Lower leg skin (tissue), 4 donors: Measurements from ENCODE around the gene TBX15. TPM values are rescaled to one million over a fixed set of nuclear protein-coding genes. Genes with fewer than 3 reads are reported as not detected.
A peak's percentile ranks its signal among the peaks of the same experiment; 100 is the strongest.

Source experiments
- DNase-seq, 2 donors: peaks; one replicate each; pipeline ENCODE4 v3.0.0-alpha.2; 2019; ENCODE audit warnings: low spot score in 2 of 2
- H3K4me3 ChIP-seq: fragments of 200-600 bp; sonication (generic); 2 replicates; pipeline ENCODE4 v1.5.1; 2017; ENCODE audit warnings: mild to moderate bottlenecking, low read depth; ENCODE audit not compliant: poor library complexity, severe bottlenecking
- CTCF ChIP-seq, 3 donors: fragments of 450-650 bp; IDR thresholded peaks; one replicate each; pipeline ENCODE4 v1.5.1; 2016; ENCODE audit warnings: antibody characterized with exemption in 3 of 3, mild to moderate bottlenecking in 3 of 3, moderate library complexity in 2 of 3
- POLR2A ChIP-seq, 2 donors: fragments of 450-650 bp; IDR thresholded peaks; one replicate each; pipeline ENCODE4 v1.6.1; 2016 to 2017; ENCODE audit warnings: antibody characterized with exemption in 2 of 2, mild to moderate bottlenecking in 1 of 2, moderate library complexity in 1 of 2
- WGBS, 2 donors: methylation state at CpG; one replicate each; pipeline ENCODE4 v1.1.5; 2018; 5-methylcytosine and 5-hydroxymethylcytosine counted together
- intact Hi-C: fragments of 100-400 bp; cut with DNase I; formaldehyde crosslinking; loops from one replicate; pipeline ENCODE4 v1.15.0; 2023; ENCODE audit warnings: low total_unique reads
- total RNA-seq, 4 donors: library from RNA; depleted of rRNA; stranded (reverse); fragments of >200 nt; gene quantifications; one replicate each; pipeline ENCODE4 v1.1.0, GENCODE V29; 2016

Gene TBX15
- total RNA-seq, 4 donors from 2014 or later: 4.7 to 17.0 (median 5.9) TPM

DNA sequence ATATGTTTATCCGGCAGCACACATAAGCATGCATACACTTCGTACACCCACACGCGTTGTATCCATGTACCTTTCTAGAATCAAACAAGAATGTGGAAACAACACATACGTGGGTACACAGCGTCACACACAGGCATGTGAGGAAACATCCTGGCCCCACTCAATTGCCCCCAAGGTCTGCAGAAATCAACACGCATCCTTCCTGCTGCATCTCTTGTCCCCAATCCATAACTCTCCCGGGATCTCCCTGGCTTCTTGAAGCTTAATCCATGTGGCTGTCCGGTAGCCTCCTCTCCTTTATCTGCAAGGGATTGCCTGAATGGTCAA, 5.5 kb upstream of the TBX15 start:
- 37 to 41% methylated on average over 9 of the region's 9 CpGs for WGBS, 2 donors
- peak in 1 of 2 donors; percentile 74 for DNase-seq
- no peak for TF ChIP-seq POLR2A (IDR thresholded peaks at IDR 0.05)
- TF ChIP-seq CTCF (IDR thresholded peaks at IDR 0.05): no peak
- H3K4me3 ChIP-seq: no peak overlapping the region
- intact Hi-C loops: no loop called here

DNA sequence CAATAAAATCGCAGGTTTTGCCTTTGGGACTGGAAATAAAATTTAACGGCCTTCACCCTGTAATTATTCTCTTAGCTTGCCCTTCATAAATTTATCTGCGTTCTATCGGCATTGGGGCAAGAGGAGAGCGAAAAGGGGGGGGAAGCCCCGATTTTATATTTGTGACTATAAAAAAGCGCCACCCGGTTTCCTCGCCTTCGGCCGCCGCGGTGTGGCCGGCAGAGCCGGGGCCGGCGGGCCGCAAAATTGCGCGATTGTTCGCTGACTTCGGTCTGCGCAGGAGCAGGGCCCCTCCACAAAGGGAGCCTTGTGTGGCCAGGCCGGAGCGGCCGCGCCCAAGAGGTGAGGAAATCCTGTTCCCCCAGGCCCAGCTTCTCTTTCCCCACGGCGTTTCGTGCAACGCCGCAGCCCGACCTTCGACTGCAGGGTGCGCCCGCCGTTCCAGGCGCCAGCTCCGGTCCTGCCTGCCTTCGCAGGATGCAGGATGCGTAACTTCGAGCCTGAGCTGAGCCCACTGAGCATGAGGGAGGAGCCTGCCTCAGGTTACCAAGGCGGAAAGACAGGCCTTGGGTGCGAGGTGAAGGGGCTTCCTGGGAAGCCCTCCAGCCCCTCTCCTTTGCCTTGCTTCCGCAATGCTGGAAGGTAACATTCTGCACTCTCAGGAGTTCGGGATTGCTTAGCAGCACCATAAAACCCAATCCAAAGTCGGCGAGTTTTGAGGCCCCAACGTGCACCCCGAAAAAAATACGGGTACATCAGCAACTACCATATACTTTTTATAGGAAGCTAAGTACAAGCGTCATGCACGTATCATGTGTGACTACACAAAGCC, 4.9 kb upstream of the TBX15 start:
- intact Hi-C loops: no loop called here
- no peak for TF ChIP-seq POLR2A (IDR thresholded peaks at IDR 0.05)
- DNase-seq: peak in 1 of 2 donors; percentile 46
- WGBS, 2 donors: 31 to 32% methylated on average over 50 to 53 of the region's 53 CpGs
- no peak overlapping the region for H3K4me3 ChIP-seq

- no peak overlapping the region for H3K4me3 ChIP-seq
- TF ChIP-seq CTCF (IDR thresholded peaks at IDR 0.05): no peak
- no peak for TF ChIP-seq POLR2A (IDR thresholded peaks at IDR 0.05)
- 32 to 44% methylated on average over 22 of the region's 22 CpGs for WGBS, 2 donors
- intact Hi-C loops: no loop called here
- DNase-seq: no peak
Observed at GRCh38 chr1:118992237-118992825, 4.2 kb upstream of the TBX15 start.

GRCh38 chr1:118991448-118991847, 3.3 kb upstream of the TBX15 start:
- 52 to 76% methylated on average over 4 of the region's 4 CpGs for WGBS, 2 donors
- no peak for TF ChIP-seq POLR2A (IDR thresholded peaks at IDR 0.05)
- TF ChIP-seq CTCF (IDR thresholded peaks at IDR 0.05): no peak
- no peak overlapping the region for H3K4me3 ChIP-seq
- intact Hi-C loops: no loop called here
- no peak for DNase-seq

GRCh38 chr1:118990513-118991152, 2.5 kb upstream of the TBX15 start:
- intact Hi-C loops: no loop called here
- TF ChIP-seq POLR2A (IDR thresholded peaks at IDR 0.05) (no peak), CTCF (IDR thresholded peaks at IDR 0.05) (no peak)
- H3K4me3 ChIP-seq: no peak overlapping the region
- WGBS, 2 donors: 67 to 73% methylated on average over 8 of the region's 8 CpGs
- peak in 1 of 2 donors; percentile 78 for DNase-seq

- intact Hi-C loops: no loop called here
- WGBS, 2 donors: 34 to 36% methylated on average over 22 of the region's 22 CpGs
- H3K4me3 ChIP-seq: no peak overlapping the region
- no peak for TF ChIP-seq CTCF (IDR thresholded peaks at IDR 0.05)
- no peak for TF ChIP-seq POLR2A (IDR thresholded peaks at IDR 0.05)
- peak in 1 of 2 donors; percentile 87 for DNase-seq
Observed at GRCh38 chr1:118989878-118990378, 1.8 kb upstream of the TBX15 start.
